ENCODE data around the gene ACR.

The ACR gene

GRCh38 chr22:50713008-50713385 lies 25.0 kb upstream of the ACR start:
- TF ChIP-seq, protein P1, sequence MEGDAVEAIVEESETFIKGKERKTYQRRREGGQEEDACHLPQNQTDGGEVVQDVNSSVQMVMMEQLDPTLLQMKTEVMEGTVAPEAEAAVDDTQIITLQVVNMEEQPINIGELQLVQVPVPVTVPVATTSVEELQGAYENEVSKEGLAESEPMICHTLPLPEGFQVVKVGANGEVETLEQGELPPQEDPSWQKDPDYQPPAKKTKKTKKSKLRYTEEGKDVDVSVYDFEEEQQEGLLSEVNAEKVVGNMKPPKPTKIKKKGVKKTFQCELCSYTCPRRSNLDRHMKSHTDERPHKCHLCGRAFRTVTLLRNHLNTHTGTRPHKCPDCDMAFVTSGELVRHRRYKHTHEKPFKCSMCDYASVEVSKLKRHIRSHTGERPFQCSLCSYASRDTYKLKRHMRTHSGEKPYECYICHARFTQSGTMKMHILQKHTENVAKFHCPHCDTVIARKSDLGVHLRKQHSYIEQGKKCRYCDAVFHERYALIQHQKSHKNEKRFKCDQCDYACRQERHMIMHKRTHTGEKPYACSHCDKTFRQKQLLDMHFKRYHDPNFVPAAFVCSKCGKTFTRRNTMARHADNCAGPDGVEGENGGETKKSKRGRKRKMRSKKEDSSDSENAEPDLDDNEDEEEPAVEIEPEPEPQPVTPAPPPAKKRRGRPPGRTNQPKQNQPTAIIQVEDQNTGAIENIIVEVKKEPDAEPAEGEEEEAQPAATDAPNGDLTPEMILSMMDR (conservative IDR thresholded peaks at IDR 0.05; ENCODE audit: control insufficient read depth, insufficient read depth, low read depth, low read length) = no peak

DNA sequence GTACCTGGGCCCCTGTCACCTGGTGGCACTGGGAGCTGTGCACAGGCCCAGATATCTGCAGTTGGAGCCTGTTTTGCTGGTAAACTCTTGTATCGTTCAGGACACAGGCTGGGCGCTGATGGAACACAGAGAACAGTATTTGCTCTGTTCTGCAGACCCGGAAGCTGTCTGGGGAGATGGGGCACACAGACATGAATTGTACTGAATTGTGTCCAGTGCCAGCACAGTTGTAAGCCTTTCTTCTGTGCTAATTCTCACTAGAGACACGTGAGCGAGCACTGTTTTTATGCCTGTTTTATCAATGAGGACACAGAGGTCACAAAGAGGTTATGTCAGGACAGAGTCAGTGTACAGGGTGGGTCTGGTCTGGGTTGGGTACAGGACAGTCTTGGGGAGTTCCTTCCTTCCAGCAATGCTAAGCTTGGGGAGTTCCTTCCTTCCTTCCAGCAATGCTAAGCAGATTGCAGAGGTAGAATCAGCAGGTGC lies 24.4 kb upstream of the ACR start:
- DNase-seq (ENCODE audit: low read depth) = no peak
- TF ChIP-seq, protein P1 (conservative IDR thresholded peaks at IDR 0.05; ENCODE audit: control insufficient read depth, insufficient read depth, low read depth, low read length) = no peak
- H3K4me3 ChIP-seq (ENCODE audit: control insufficient read depth, low read depth, low read length) = no peak overlapping the region

More at GRCh38 chr22:50713008-50713385, 25.0 kb upstream of the ACR start:
- DNase-seq (ENCODE audit: low read depth) = no peak
- no peak overlapping the region for H3K4me3 ChIP-seq (ENCODE audit: control insufficient read depth, low read depth, low read length)

DNA sequence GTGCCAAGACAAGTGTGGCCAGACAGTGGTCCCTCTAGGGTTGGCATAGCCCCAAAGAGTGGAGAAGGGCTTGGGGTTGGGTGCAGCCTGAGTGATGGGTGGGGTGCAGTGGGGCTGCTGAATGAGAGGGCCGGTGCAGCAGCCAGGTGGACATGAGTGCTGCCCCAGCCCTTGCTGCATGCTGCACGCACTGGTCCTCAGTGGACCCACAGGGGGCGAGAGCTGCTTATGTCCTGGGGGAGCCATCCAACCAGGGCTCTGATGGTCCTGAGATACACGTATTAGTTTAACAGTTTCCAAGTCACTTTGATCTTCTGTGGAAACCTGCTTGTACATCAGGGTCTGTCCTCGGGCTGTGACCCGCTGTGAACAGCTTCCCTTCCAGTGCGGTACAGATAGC lies 23.9 kb upstream of the ACR start:
- DNase-seq (ENCODE audit: low read depth) = no peak
- TF ChIP-seq, protein P1 (conservative IDR thresholded peaks at IDR 0.05; ENCODE audit: control insufficient read depth, insufficient read depth, low read depth, low read length) = no peak
- H3K4me3 ChIP-seq (ENCODE audit: control insufficient read depth, low read depth, low read length) = no peak overlapping the region

DNA sequence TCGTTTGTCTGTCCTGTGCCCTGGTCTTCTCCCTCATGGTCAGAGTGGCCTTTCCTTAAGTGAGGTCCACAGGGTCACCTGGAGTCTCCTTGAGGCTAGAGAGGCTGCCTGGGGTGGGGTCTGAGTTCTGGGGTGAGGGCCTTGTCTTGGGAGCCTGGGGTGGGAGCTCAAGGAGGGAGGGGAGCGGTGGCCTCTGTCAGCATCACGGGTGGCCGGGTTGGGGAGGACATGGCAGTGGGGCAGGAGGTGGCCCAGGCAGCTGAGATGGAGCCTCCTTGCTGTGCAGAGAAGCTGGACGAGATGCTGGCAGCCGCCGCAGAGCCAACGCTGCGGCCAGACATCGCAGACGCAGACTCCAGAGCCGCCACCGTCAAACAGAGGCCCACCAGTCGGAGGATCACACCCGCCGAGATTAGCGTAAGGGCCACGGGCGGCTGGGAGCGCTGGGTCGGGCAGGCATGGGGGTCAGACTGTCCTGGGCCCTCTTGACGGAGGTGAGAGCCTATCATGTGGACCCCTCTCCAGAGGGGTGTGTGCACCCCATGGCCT lies 23.3 kb upstream of the ACR start:
- H3K4me3 ChIP-seq (ENCODE audit: control insufficient read depth, low read depth, low read length) = no peak overlapping the region
- DNase-seq (ENCODE audit: low read depth) = no peak
- TF ChIP-seq, protein P1 (conservative IDR thresholded peaks at IDR 0.05; ENCODE audit: control insufficient read depth, insufficient read depth, low read depth, low read length) = no peak

DNA sequence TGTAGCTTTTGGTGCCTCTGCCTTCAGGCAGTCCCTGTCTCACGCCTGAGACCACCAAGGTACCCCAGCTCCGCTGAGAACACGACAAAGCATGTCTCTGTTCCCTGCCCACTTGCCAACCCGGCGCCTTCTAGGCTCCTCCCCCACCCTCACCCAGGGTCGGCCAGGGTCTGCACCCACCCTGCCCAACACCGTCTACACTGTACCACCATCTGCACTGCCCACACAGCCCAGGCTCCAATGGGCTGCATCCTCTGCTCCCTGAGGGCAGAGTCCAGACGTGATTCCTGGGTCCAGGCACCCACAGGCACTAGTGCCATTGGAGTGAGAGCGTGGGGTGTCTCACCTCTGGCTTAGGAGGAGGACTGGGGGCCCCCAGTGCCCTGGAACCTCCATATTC lies 22.8 kb upstream of the ACR start:
- H3K4me3 ChIP-seq (ENCODE audit: control insufficient read depth, low read depth, low read length) = no peak overlapping the region
- no peak for DNase-seq (ENCODE audit: low read depth)
- TF ChIP-seq, protein P1 (conservative IDR thresholded peaks at IDR 0.05; ENCODE audit: control insufficient read depth, insufficient read depth, low read depth, low read length) = no peak

DNA sequence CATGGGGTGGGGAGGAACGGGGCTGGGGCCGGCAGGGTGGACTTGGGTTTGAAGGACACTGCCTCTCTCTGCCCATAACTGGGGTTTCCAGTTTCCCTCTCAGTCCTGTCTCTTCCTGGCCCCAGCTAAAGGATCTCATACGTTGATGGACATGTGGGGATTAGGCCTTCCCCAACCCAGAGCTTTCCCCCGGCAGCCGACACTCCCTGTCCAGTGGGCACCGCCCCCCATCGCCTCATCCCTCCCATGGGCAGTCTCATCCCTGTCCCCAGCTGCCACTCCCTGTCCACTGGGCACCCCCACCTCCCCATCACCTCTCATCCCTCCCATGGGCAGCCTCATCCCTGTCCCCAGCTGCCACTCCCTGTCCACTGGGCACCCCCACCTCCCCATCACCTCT lies 22.2 kb upstream of the ACR start:
- DNase-seq (ENCODE audit: low read depth) = no peak
- TF ChIP-seq, protein P1 (conservative IDR thresholded peaks at IDR 0.05; ENCODE audit: control insufficient read depth, insufficient read depth, low read depth, low read length) = no peak

More for the DNA sequence above, 22.2 kb upstream of the ACR start:
- no peak overlapping the region for H3K4me3 ChIP-seq (ENCODE audit: control insufficient read depth, low read depth, low read length)

Measured in fibroblast of mammary gland (primary cell).